Measurements from ENCODE around the gene HES6.

The HES6 gene

GRCh38 chr2:238239863-238240756 is at the start of gene HES6:
TSS of gene HES6 (minus strand) at chr2:238240038. CDS start at chr2:238239905, 133 bp downstream.
- DNase-seq (peak; percentile 84), ATAC-seq (peak; percentile 85)

- peak; percentile 26 for DNase-seq
- ATAC-seq = no peak
Observed at GRCh38 chr2:238289574-238289973, 49.7 kb upstream of the HES6 start.

GRCh38 chr2:238288650-238289573 is 49.1 kb upstream of the HES6 start:
- DNase-seq (peak; percentile 97), ATAC-seq (peak; percentile 85)

GRCh38 chr2:238287737-238288649 is 48.2 kb upstream of the HES6 start, which contains the start of gene PER2:
TSS of gene PER2 (minus strand) at chr2:238288610. CDS start at chr2:238277936, 10,674 bp downstream.
- peak; percentile 19 for ATAC-seq
- peak; percentile 55 for DNase-seq

GRCh38 chr2:238286987-238287736 is 47.3 kb upstream of the HES6 start:
- no peak for ATAC-seq
- DNase-seq = peak; percentile 33

GRCh38 chr2:238286551-238286950 is 46.7 kb upstream of the HES6 start:
- ATAC-seq (no peak), DNase-seq (no peak)

GRCh38 chr2:238286095-238286494 is 46.3 kb upstream of the HES6 start:
- ATAC-seq = no peak

GRCh38 chr2:238285653-238286082 is 45.8 kb upstream of the HES6 start:
- no peak for DNase-seq

More at GRCh38 chr2:238286095-238286494, 46.3 kb upstream of the HES6 start:
- DNase-seq = no peak

GRCh38 chr2:238284802-238285515 is 45.1 kb upstream of the HES6 start:
- no peak for ATAC-seq
- DNase-seq = no peak

More at GRCh38 chr2:238285653-238286082, 45.8 kb upstream of the HES6 start:
- ATAC-seq = no peak

- ATAC-seq (no peak), DNase-seq (no peak)
Observed at GRCh38 chr2:238282861-238283738, 43.3 kb upstream of the HES6 start.

GRCh38 chr2:238281826-238282480 is 42.1 kb upstream of the HES6 start:
- ATAC-seq (no peak), DNase-seq (no peak)

GRCh38 chr2:238280083-238280825 is 40.4 kb upstream of the HES6 start:
- no peak for DNase-seq
- ATAC-seq = no peak

- DNase-seq (no peak), ATAC-seq (peak; percentile 24)
Observed at GRCh38 chr2:238279324-238279682, 39.5 kb upstream of the HES6 start.

GRCh38 chr2:238278626-238279323 is 38.9 kb upstream of the HES6 start:
- no peak for ATAC-seq

GRCh38 chr2:238277695-238278094 is 37.9 kb upstream of the HES6 start:
- ATAC-seq (no peak), DNase-seq (no peak)

More at GRCh38 chr2:238278626-238279323, 38.9 kb upstream of the HES6 start:
- DNase-seq = no peak

GRCh38 chr2:238274152-238274865 is 34.5 kb upstream of the HES6 start:
- ATAC-seq = no peak
- no peak for DNase-seq

Measured in stimulated activated naive CD8-positive, alpha-beta T cell treated with anti-CD3 and anti-CD28 coated beads, Interleukin-15, Interleukin-2, amounts not matched to agents 100 U/mL and 50 U/mL, for 24 hours (primary cell).